Measurements from ENCODE around the gene MYO1E.
"Not testable (repeated sequence)": the region's sequence is repeated elsewhere in the genome, so short reads cannot be mapped to it uniquely, and the experiment has no call there.

The MYO1E gene

GRCh38 chr15:59352189-59352588 is 20.5 kb downstream of the MYO1E start:
- no peak for DNase-seq (ENCODE audit: extremely low read depth in 1 of 2, low read depth in 1 of 2)

DNA sequence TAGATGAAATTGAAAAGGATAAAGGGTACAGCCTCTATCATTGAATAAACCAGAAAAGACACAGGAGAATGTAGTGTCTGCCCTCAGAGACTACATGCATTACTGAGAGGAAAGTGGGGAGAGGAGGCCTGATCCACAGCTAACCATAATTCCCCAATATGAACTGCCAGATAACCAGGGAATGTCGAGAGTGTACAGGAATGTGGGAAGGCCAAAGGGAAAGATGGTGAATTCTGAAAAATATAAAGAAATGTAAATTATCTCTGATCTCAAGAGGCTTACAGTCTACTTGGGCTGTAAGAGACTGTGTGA is 22.3 kb downstream of the MYO1E start:
- no peak for DNase-seq (ENCODE audit: extremely low read depth in 1 of 2, low read depth in 1 of 2)

DNA sequence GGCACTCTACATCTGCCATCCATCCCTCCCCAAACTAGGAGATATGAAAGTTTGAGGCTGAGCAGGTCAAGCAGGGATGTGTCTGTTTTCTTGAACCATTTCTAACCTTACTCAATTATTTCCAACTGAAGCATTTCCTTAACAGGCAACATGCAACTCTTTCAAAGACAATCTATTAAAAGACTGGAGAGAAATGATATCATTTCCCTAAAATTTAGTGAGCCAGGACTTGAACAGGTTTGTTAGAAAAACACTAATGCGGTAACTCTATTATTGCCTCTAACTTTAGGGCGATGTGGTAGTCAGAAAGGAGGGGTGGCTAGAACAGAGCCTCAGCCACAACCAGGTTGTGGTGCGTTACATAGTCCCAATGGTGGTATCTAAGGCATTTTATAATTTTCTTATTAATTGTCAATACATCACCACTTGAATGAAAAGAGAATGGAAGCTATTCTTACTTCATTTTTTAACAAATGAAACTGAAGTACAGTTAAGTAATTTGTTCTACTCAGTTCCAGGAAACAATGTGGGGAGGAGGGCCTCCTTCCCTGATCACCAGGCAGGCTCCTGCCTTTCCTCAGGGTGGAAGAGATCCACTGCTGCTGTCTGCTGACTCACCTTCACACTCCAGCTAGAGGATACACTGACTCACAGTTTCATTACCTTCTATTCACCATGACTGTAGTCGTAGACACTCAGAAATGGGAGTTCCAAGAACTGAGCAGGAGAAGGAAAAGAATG is 22.8 kb downstream of the MYO1E start:
- no peak for DNase-seq (ENCODE audit: extremely low read depth in 1 of 2, low read depth in 1 of 2)

GRCh38 chr15:59347915-59348314 is 24.8 kb downstream of the MYO1E start:
- DNase-seq (ENCODE audit: extremely low read depth in 1 of 2, low read depth in 1 of 2), result no peak

DNA sequence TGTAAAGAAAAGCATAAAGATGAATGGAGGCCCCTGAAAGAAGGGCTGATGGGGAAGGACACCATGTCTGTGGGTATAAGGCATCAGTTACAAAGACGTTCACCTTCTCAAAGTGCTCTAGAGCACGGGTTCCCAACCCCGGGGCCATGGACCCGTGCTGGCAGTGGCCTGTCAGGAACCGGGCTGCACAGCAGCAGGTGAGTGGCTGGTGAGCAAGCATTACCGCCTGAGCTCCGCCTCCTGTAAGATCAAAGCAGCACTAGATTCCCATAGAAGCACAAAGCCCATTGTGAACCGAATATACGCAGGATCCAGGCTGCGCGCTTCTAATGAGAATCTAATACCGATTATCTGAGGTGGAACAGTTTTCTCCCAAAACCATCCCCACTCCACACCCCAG is 25.7 kb downstream of the MYO1E start:
- DNase-seq (ENCODE audit: extremely low read depth in 1 of 2, low read depth in 1 of 2), result no peak

- no peak for DNase-seq (ENCODE audit: extremely low read depth in 1 of 2, low read depth in 1 of 2)
These were observed 27.3 kb downstream of the MYO1E start for GRCh38 chr15:59345326-59345725.

DNA sequence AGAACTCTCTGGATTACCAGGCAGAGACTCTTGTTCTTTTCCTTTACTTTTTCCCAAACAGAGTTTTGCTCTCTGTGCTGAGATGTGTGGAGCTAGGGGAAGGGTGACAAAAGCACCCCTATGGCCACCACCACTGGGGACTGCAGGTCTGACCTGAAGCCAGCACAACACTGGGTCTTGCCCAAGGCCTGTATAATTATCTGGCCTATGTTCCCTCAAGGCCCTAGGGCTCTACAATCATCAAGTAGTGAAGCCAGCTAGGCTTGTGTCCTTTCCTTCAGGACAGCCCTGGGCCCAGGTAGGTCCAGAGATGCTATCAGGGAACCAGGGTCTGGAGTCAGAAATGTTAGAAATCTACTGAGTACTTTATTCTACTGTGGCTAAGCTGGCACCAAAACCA is 28.4 kb downstream of the MYO1E start:
- DNase-seq (ENCODE audit: extremely low read depth in 1 of 2, low read depth in 1 of 2), result no peak

GRCh38 chr15:59340325-59340724 is 32.3 kb downstream of the MYO1E start:
- DNase-seq (ENCODE audit: extremely low read depth in 1 of 2, low read depth in 1 of 2), result no peak

- DNase-seq (ENCODE audit: extremely low read depth in 1 of 2, low read depth in 1 of 2), result no peak
These were observed 33.4 kb downstream of the MYO1E start for GRCh38 chr15:59339252-59339672.

DNA sequence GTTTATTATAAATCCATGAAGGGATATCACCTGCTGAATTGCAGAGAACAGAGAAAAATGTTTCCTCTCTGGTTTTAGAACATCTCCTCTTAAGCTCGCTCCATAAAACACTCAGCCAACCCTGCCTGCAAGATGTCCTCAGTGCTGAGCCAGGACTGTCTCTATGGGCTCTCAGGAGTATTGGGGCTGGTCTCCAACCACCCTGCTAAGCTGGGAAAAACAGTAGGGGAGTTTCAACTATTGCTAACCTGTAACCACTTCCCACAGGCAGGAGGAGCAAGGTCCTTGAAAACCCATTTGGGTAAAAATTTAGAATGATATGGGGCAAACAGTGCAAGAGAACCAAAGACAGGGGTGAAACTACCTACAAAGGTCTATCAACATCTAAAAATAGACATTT is 34.3 kb downstream of the MYO1E start:
- no peak for DNase-seq (ENCODE audit: extremely low read depth in 1 of 2, low read depth in 1 of 2)

DNA sequence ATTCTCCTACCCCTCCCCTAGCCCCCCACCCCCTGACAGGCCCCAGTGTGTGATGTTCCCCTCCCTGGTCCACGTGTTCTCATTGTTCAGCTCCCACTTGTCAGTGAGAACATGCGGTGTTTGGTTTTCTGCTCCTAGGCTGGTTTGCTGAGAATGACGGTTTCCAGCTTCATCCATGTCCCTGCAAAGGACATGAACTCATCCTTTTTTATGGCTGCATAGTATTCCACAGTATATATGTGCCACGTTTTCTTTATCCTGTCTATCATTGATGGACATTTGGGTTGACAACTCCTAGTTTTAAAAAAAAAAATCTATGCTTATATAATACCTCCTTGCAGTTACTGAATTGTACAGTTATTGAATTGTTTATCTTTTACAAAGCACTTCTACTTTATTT is 35.9 kb downstream of the MYO1E start:
- DNase-seq (ENCODE audit: extremely low read depth in 1 of 2, low read depth in 1 of 2), result not testable (repeated sequence)

DNA sequence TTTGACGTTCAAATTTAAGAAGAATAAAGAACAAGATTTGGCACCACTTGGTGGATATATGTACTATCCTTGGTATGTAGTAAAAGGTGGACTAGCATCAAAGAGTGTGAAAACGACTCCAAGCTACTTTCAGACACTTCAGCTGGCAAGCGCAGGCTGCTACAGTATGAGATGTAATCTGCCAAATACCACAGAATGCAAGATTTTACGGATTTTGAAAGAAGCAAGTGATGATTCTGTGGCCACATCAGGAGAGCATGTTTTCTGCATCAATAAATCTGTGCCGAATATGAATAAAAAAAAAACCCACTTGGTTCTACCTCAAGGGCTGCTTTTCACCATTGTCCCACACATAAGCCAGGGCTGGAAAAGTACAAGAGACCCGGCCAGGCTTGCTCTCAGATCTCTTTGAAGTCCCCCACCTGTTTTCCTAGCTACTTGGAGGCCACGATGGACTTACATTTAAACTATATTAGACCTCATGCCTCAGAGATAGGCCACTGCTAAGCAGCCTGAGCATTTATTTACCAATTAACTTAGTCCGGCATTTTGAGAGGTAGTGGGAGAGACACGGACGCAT is 37.4 kb downstream of the MYO1E start:
- no peak for DNase-seq (ENCODE audit: extremely low read depth in 1 of 2, low read depth in 1 of 2)

GRCh38 chr15:59334076-59334415 is 38.6 kb downstream of the MYO1E start:
- DNase-seq (ENCODE audit: extremely low read depth in 1 of 2, low read depth in 1 of 2), result no peak

DNA sequence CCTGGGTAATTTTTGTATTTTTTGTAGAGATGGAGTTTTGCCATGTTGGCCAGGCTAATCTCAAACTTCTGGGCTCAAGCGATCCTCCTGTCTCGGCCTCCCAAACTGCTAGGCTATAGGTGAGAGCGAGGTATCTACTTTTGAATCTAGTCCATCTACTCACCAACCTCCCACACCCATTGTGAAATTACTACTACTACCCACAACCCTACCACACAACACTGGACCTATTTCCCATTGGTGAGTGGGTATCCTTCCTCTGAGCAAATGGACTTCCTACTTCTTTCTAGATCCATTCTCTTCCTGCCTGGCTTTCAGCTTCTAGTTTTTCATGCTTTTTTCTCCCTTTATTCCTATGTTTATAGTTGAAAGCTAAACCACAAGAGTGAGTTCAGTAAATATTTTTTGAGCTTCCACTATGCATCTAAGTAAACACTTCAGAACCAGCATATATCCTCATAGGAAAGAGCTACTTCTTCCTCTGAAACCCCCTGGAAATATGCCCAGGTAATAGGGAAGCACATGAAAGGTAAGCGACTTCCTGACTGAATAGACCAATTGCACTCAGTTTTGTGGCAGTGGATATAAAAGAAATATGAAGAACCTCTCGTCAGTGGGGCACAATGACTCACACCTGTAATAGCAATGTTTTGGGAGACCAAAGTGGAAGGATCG is 39.1 kb downstream of the MYO1E start:
- no peak for DNase-seq (ENCODE audit: extremely low read depth in 1 of 2, low read depth in 1 of 2)

DNA sequence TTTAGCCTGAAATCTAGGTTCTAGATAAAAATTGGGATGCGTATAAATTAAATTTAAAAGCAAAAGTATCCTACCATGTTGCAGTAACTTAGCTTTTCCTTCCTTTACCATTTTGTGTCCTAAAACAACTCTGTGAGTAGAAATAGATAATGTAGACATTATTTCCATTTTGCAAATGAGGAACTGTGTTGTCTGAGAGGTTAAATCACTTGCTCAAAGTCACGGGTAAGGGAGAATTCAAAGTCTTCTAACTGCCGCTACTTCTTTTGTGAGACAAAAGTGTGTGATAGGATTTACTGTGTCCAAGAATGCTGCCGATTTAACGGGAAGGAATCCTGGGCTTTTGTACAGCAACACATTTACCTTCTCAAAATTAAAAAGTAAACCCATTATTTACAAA is 40.7 kb downstream of the MYO1E start:
- DNase-seq (ENCODE audit: extremely low read depth in 1 of 2, low read depth in 1 of 2), result no peak

- DNase-seq (ENCODE audit: extremely low read depth in 1 of 2, low read depth in 1 of 2), result no peak
These were observed 42.0 kb downstream of the MYO1E start for GRCh38 chr15:59330649-59331048.

GRCh38 chr15:59329570-59330350 is 42.9 kb downstream of the MYO1E start:
- no peak for DNase-seq (ENCODE audit: extremely low read depth in 1 of 2, low read depth in 1 of 2)

DNA sequence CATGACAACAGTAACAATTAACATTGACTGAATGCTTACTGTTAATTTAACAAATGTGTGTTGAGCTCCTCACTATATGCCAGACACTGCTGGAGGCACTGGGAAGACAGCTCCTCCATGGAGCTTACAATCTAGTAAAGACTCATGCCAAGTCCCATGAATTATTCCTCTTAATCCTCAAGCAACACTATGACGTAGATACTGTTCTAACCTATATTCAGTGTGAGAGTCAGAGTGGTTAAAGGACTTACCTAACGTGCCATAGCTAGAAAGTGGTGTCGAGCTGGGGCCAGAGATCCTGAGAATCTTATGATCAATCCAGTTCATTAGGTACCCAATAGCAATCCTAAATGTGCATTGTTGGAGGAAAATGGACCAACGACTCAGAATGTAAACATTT is 43.6 kb downstream of the MYO1E start:
- no peak for DNase-seq (ENCODE audit: extremely low read depth in 1 of 2, low read depth in 1 of 2)

- DNase-seq (ENCODE audit: extremely low read depth in 1 of 2, low read depth in 1 of 2), result no peak
These were observed 44.7 kb downstream of the MYO1E start for GRCh38 chr15:59327942-59328341.

DNA sequence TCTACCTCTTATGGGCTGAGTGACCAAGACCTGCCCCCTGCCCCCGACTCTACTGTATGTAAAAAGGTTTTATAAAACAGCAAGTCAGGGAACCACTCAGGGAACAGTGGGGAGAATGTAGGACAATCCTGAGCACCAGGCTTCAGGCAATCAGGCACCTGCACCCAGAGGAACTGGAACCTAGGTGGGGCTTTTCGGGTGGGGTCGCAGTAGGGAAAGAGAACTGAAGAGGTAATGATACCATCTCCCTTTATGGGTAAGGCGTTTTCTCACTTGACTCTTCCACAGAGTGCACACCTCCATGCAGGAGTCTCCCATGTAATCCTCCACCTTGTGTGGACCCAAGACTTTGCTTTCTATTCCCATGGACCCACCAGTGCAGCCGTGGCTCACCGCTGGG is 45.8 kb downstream of the MYO1E start:
- DNase-seq (ENCODE audit: extremely low read depth in 1 of 2, low read depth in 1 of 2), result no peak

- no peak for DNase-seq (ENCODE audit: extremely low read depth in 1 of 2, low read depth in 1 of 2)
These were observed 50.5 kb downstream of the MYO1E start for GRCh38 chr15:59322056-59322759.

Data from activated CD8-positive, alpha-beta memory T cell treated with anti-CD3 and anti-CD28 coated beads for 1 hour (primary cell).